IMR-90 (cell line): Measurements from ENCODE around the gene SSPN. TPM values are rescaled to one million over a fixed set of nuclear protein-coding genes. Genes with fewer than 3 reads are reported as not detected.

ENCODE experiments used
- ATAC-seq: fragments of 200-7000 bp; cut with Tn5 transposase; 2 replicates; pipeline ENCODE4 v1.9.1; 2020; ENCODE audit warnings: low read depth, mild to moderate bottlenecking, moderate library complexity
- BruUV-seq: library from RNA; stranded (reverse); fragments of 400-500 nt; replicated peaks from 2 replicates; lab custom pipeline; 2021; lab: Mats Ljungman, UMichigan
- CTCF ChIA-PET: fragments of 300-600 bp; formaldehyde crosslinking; extraction: SDS; loops from one replicate; lab custom pipeline; 2021; ENCODE audit warnings: antibody characterized with exemption; lab: Yijun Ruan, JAX
- POLR2A ChIA-PET: fragments of 300-600 bp; sonication (Branson Sonifier 250); formaldehyde crosslinking; loops from one replicate; lab custom pipeline; 2022; ENCODE audit warnings: antibody characterized with exemption; ENCODE audit not compliant: unreplicated experiment; lab: Charles Lee
- DNase-seq: peaks from one replicate; pipeline ENCODE4 v3.0.0; 2013
- H2AFZ ChIP-seq: replicated peaks from 2 replicates; pipeline ENCODE3; 2013; ENCODE audit warnings: low read length, mild to moderate bottlenecking; ENCODE audit not compliant: poor library complexity
- H2AK5ac ChIP-seq: 2 replicates; pipeline ENCODE4 v1.6.1; 2013; ENCODE audit warnings: low read depth, low read length, inconsistent platforms
- H2AK9ac ChIP-seq: replicated peaks from 2 replicates; pipeline ENCODE3; 2013; ENCODE audit warnings: mild to moderate bottlenecking, low read depth, low read length, moderate library complexity; ENCODE audit not compliant: poor library complexity
- H2BK120ac ChIP-seq: 2 replicates; pipeline ENCODE4 v1.6.1; 2013; ENCODE audit warnings: low read depth, low read length, inconsistent platforms
- H2BK15ac ChIP-seq: 3 replicates; pipeline ENCODE4 v1.6.1; 2013; ENCODE audit warnings: low read depth, low read length, inconsistent platforms
- H2BK20ac ChIP-seq: 2 replicates; pipeline ENCODE4 v1.6.1; 2013; ENCODE audit warnings: low read depth, mild to moderate bottlenecking, inconsistent platforms, low read length, moderate library complexity
- H2BK5ac ChIP-seq: 2 replicates; pipeline ENCODE4 v1.6.1; 2013; ENCODE audit warnings: mild to moderate bottlenecking, low read depth, low read length, inconsistent platforms; ENCODE audit not compliant: poor library complexity, severe bottlenecking
- H3K14ac ChIP-seq: replicated peaks from 2 replicates; pipeline ENCODE4 v1.6.1; 2013; ENCODE audit warnings: low read depth, low read length, inconsistent platforms
- H3K18ac ChIP-seq: 2 replicates; pipeline ENCODE4 v1.6.1; 2013; ENCODE audit warnings: low read depth, low read length, control low read depth
- H3K23ac ChIP-seq: 2 replicates; pipeline ENCODE4 v1.6.1; 2013; ENCODE audit warnings: low read depth, low read length, inconsistent platforms
- H3K27ac ChIP-seq: 2 replicates; pipeline ENCODE4 v1.5.1; 2013; ENCODE audit warnings: mild to moderate bottlenecking, control low read depth, low read length; ENCODE audit not compliant: insufficient read depth
- H3K27me3 ChIP-seq: 2 replicates; pipeline ENCODE4 v1.6.1; 2013; ENCODE audit warnings: low read length; ENCODE audit not compliant: control insufficient read depth, insufficient read depth
- H3K36me3 ChIP-seq: 2 replicates; pipeline ENCODE4 v1.6.1; 2013; ENCODE audit warnings: low read length, mixed read lengths; ENCODE audit not compliant: control insufficient read depth, insufficient read depth
- H3K4ac ChIP-seq: 2 replicates; pipeline ENCODE4 v1.6.1; 2013; ENCODE audit warnings: low read depth, low read length, inconsistent platforms
- H3K4me1 ChIP-seq: 2 replicates; pipeline ENCODE4 v1.6.1; 2013; ENCODE audit warnings: low read length, mixed read lengths; ENCODE audit not compliant: control insufficient read depth, insufficient read depth
- H3K4me2 ChIP-seq: 2 replicates; pipeline ENCODE4 v1.6.1; 2013; ENCODE audit warnings: low read depth, mild to moderate bottlenecking, control low read depth, low read length, moderate library complexity
- H3K4me3 ChIP-seq: 2 replicates; pipeline ENCODE4 v1.5.1; 2013; ENCODE audit warnings: low read depth, mild to moderate bottlenecking, control low read depth, low read length, moderate library complexity; ENCODE audit not compliant: insufficient read depth
- H3K56ac ChIP-seq: 2 replicates; pipeline ENCODE4 v1.6.1; 2013; ENCODE audit warnings: low read length, inconsistent platforms; ENCODE audit not compliant: insufficient read depth; ENCODE audit errors: extremely low read depth
- H3K79me1 ChIP-seq, 2 experiments: 2 replicates each; pipeline ENCODE4 v1.6.1; 2013; ENCODE audit warnings: low read length in 2 of 2, inconsistent platforms in 1 of 2, low read depth in 1 of 2
- H3K9ac ChIP-seq: 2 replicates; pipeline ENCODE4 v1.6.1; 2013; ENCODE audit warnings: low read depth, low read length, control low read depth
- H3K9me1 ChIP-seq: 2 replicates; pipeline ENCODE4 v1.6.1; 2013; ENCODE audit warnings: low read length, inconsistent platforms; ENCODE audit not compliant: insufficient read depth
- H3K9me3 ChIP-seq: 2 replicates; pipeline ENCODE4 v1.6.1; 2013; ENCODE audit warnings: low read length; ENCODE audit not compliant: control insufficient read depth, insufficient read depth
- H4K20me1 ChIP-seq: 2 replicates; pipeline ENCODE4 v1.6.1; 2013; ENCODE audit warnings: low read length, inconsistent platforms; ENCODE audit not compliant: insufficient read depth
- H4K5ac ChIP-seq: 2 replicates; pipeline ENCODE4 v1.6.1; 2013; ENCODE audit warnings: mild to moderate bottlenecking, low read depth, low read length, control low read depth
- H4K8ac ChIP-seq, 2 experiments: 2 replicates each; pipeline ENCODE4 v1.6.1; 2013; ENCODE audit warnings: low read depth in 2 of 2, low read length in 2 of 2, control low read depth in 1 of 2, inconsistent platforms in 1 of 2
- H4K91ac ChIP-seq: 2 replicates; pipeline ENCODE4 v1.6.1; 2013; ENCODE audit warnings: low read depth, low read length, inconsistent platforms; ENCODE audit not compliant: insufficient read depth
- BHLHE40 ChIP-seq: fragments of 150-350 bp; IDR thresholded peaks from 2 replicates; pipeline ENCODE4 v1.6.1; 2016; ENCODE audit warnings: mild to moderate bottlenecking, low read depth, low read length
- CEBPB ChIP-seq: IDR thresholded peaks from 2 replicates; pipeline ENCODE4 v1.6.1; 2012; ENCODE audit warnings: low read depth, low read length, improper control_type of control experiment
- CHD1 ChIP-seq: IDR thresholded peaks from 2 replicates; pipeline ENCODE4 v1.6.1; 2012; ENCODE audit warnings: low read depth, low read length, improper control_type of control experiment
- CTCF ChIP-seq: conservative IDR thresholded peaks from 2 replicates; pipeline ENCODE4 v1.5.1; 2012; ENCODE audit warnings: mild to moderate bottlenecking, low read depth, low read length, improper control_type of control experiment
- FOS ChIP-seq: fragments of 150-350 bp; IDR thresholded peaks from 2 replicates; pipeline ENCODE4 v1.6.1; 2016; ENCODE audit warnings: low read depth, low read length
- MAFK ChIP-seq: IDR thresholded peaks from 2 replicates; pipeline ENCODE4 v1.6.1; 2012; ENCODE audit warnings: low read depth, low read length, improper control_type of control experiment
- MAZ ChIP-seq: IDR thresholded peaks from 2 replicates; pipeline ENCODE4 v1.6.1; 2012; ENCODE audit warnings: low read depth, mild to moderate bottlenecking, low read length, improper control_type of control experiment, moderate library complexity, borderline replicate concordance
- MXI1 ChIP-seq: IDR thresholded peaks from 2 replicates; pipeline ENCODE4 v1.6.1; 2012; ENCODE audit warnings: low read depth, mild to moderate bottlenecking, low read length, moderate library complexity, borderline replicate concordance
- NFE2L2 ChIP-seq: fragments of 150-350 bp; IDR thresholded peaks from 2 replicates; pipeline ENCODE4 v1.6.1; 2016; ENCODE audit warnings: low read depth, mild to moderate bottlenecking, low read length
- POLR2A ChIP-seq: IDR thresholded peaks from 2 replicates; pipeline ENCODE4 v1.6.1; 2012; ENCODE audit warnings: mild to moderate bottlenecking, low read depth, low read length
- RAD21 ChIP-seq: IDR thresholded peaks from 2 replicates; pipeline ENCODE4 v1.6.1; 2012; ENCODE audit warnings: low read length, improper control_type of control experiment
- RCOR1 ChIP-seq: IDR thresholded peaks from 2 replicates; pipeline ENCODE4 v1.6.1; 2012; ENCODE audit warnings: mild to moderate bottlenecking, low read length, improper control_type of control experiment; ENCODE audit not compliant: insufficient replicate concordance
- RFX5 ChIP-seq: IDR thresholded peaks from 2 replicates; pipeline ENCODE4 v1.8.0; 2012; ENCODE audit warnings: low read depth, mild to moderate bottlenecking, low read length, moderate library complexity
- SMC3 ChIP-seq: fragments of 150-350 bp; IDR thresholded peaks from 2 replicates; pipeline ENCODE4 v1.6.1; 2016; ENCODE audit warnings: low read depth, mild to moderate bottlenecking, antibody characterized with exemption, low read length, moderate library complexity
- WGBS, 2 experiments: methylation state at CpG; one replicate each; pipeline versions ENCODE4 v1.1.5 to v1.1.7; 2013; ENCODE audit warnings: missing lambda C conversion rate in 2 of 2; ENCODE audit not compliant: insufficient read length in 1 of 2; ENCODE audit errors: extremely low coverage in 2 of 2; 5-methylcytosine and 5-hydroxymethylcytosine counted together
- dilution Hi-C: fragments of 300-500 bp; cut with HindIII; formaldehyde crosslinking; loops from one replicate; pipeline ENCODE4 v1.14.3; 2018; ENCODE audit warnings: low sequenced_read_pairs; ENCODE audit not compliant: unreplicated experiment
- in situ Hi-C: fragments of 300-500 bp; cut with MboI; formaldehyde crosslinking; loops from 3 replicates; pipeline ENCODE4 v1.14.3; 2019; ENCODE audit warnings: low sequenced_read_pairs, inconsistent platforms, mixed read lengths
- intact Hi-C: fragments of 100-400 bp; cut with micrococcal nuclease; formaldehyde crosslinking; loops from 2 replicates; pipeline ENCODE4 v1.10.0; 2022
- polyA plus RNA-seq, 3 experiments: library from polyadenylated mRNA; depleted of rRNA; stranded (reverse); fragments of >200 nt; gene quantifications; 2 replicates each; pipeline ENCODE4 v1.2.3, GENCODE V29; 2012; ENCODE audit warnings: low replicate concordance in 1 of 3
- total RNA-seq: library from RNA; depleted of rRNA; stranded (reverse); fragments of >200 nt; gene quantifications from 2 replicates; pipeline ENCODE4 v1.2.3, GENCODE V29; 2012
- TF ChIP-seq, protein P1 (sequence below): fragments of 150-350 bp; IDR thresholded peaks from 2 replicates; pipeline ENCODE4 v1.6.1; 2016; ENCODE audit warnings: low read depth, mild to moderate bottlenecking, low read length, moderate library complexity, borderline replicate concordance
- TF ChIP-seq, protein P2 (sequence below): fragments of 150-350 bp; IDR thresholded peaks from 2 replicates; pipeline ENCODE4 v1.6.1; 2017; ENCODE audit warnings: mild to moderate bottlenecking, antibody characterized with exemption, low read length, low read depth

Gene SSPN
- total and polyA plus RNA-seq, 2 of the 4 experiments (the other 2 are of a cell fraction) = 3.5 to 5.6 TPM

DNA sequence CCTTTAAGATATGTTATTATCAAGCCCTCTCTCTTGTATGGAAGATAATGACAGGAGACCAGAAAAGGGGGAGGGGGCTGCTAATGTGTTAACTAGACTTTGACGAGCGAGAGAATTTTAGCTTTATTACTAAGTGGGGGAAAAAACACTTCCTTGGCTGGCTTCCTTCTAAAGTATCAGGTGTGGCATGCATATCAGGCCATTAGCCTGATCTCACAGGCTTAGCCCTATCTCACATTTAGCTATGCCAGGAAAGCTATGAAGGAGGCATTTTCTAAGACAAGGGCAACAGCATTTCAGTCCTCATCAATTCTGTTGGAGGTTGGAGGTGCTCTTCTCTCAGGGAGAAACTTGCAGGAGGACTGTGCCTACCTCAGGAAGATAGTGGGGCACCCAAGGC lies 9.9 kb downstream of the SSPN start:
- Histone ChIP-seq H2BK5ac (no peak overlapping the region), H3K27me3 (peaks cover 2% of the 10 kb centered on the region; the same call in 1 of the 2 replicates), H3K9me3 (no peaks in the 10 kb centered on the region), H3K23ac (no peak overlapping the region), H2BK120ac (no peak overlapping the region), H2AFZ (no peak overlapping the region), H4K5ac (no peak overlapping the region), H2AK9ac (no peak overlapping the region), H2BK20ac (no peak overlapping the region), H3K4me1 (no peaks in the 10 kb centered on the region), H3K14ac (no peak overlapping the region), H3K56ac (no peak overlapping the region), H3K4me2 (no peak overlapping the region), H3K4ac (no peak overlapping the region), H2BK15ac (no peak overlapping the region), H3K27ac (no peak overlapping the region), H2AK5ac (no peak overlapping the region), H3K9ac (no peak overlapping the region), H3K9me1 (no peaks in the 10 kb centered on the region), H4K91ac (no peak overlapping the region), H4K20me1 (no peaks in the 10 kb centered on the region), H3K79me1 (no peaks in the 10 kb centered on the region), H3K18ac (no peak overlapping the region), H3K4me3 (no peak overlapping the region), H4K8ac (no peak overlapping the region), H3K36me3 (no peaks in the 10 kb centered on the region)
- ChIA-PET CTCF (no interaction called here), POLR2A (no interaction called here)
- intact Hi-C loops = no loop called here
- DNase-seq (no peak), ATAC-seq (no peak)
- dilution Hi-C loops = no loop called here
- in situ Hi-C loops = no loop called here
- no CpG with 5 or more reads among the region's 2 CpGs for WGBS, 2 experiments
- TF ChIP-seq POLR2A = no peak
- TF ChIP-seq, protein P1, sequence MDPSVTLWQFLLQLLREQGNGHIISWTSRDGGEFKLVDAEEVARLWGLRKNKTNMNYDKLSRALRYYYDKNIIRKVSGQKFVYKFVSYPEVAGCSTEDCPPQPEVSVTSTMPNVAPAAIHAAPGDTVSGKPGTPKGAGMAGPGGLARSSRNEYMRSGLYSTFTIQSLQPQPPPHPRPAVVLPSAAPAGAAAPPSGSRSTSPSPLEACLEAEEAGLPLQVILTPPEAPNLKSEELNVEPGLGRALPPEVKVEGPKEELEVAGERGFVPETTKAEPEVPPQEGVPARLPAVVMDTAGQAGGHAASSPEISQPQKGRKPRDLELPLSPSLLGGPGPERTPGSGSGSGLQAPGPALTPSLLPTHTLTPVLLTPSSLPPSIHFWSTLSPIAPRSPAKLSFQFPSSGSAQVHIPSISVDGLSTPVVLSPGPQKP = no peak
- TF ChIP-seq MXI1 = no peak
- TF ChIP-seq NFE2L2 = no peak
- TF ChIP-seq, protein P2, sequence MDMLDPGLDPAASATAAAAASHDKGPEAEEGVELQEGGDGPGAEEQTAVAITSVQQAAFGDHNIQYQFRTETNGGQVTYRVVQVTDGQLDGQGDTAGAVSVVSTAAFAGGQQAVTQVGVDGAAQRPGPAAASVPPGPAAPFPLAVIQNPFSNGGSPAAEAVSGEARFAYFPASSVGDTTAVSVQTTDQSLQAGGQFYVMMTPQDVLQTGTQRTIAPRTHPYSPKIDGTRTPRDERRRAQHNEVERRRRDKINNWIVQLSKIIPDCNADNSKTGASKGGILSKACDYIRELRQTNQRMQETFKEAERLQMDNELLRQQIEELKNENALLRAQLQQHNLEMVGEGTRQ = no peak
- no peak for TF ChIP-seq MAFK
- no peak for TF ChIP-seq RCOR1
- no peak for TF ChIP-seq BHLHE40
- TF ChIP-seq CHD1 = no peak
- no peak for TF ChIP-seq CEBPB
- no peak for TF ChIP-seq FOS
- TF ChIP-seq RFX5 = no peak
- TF ChIP-seq RAD21 = no peak
- no peak for TF ChIP-seq MAZ
- no peak for TF ChIP-seq SMC3
- TF ChIP-seq CTCF = no peak
- no TSS peak for BruUV-seq
